A673 (cell line): ENCODE data around the gene PDE6D.
"Not testable (repeated sequence)": the region's sequence is repeated elsewhere in the genome, so short reads cannot be mapped to it uniquely, and the experiment has no call there.

Experiments used
- CTCF ChIP-seq: fragments of 300-800, 200-600 bp; sonication (generic); conservative IDR thresholded peaks from 2 replicates; pipeline ENCODE4 v1.5.1; 2017; ENCODE audit warnings: low read depth, mild to moderate bottlenecking, antibody characterized with exemption, low read length, moderate library complexity, mixed read lengths
- EZH2 ChIP-seq: fragments of 200-600 bp; sonication (generic); IDR thresholded peaks from 2 replicates; pipeline ENCODE4 v1.6.1; 2017; ENCODE audit warnings: borderline replicate concordance, low read depth, mild to moderate bottlenecking, mixed read lengths, antibody characterized with exemption, low read length; ENCODE audit not compliant: poor library complexity, severe bottlenecking

- not testable (repeated sequence) for TF ChIP-seq EZH2, CTCF
Measured at GRCh38 chr2:231749016-231749415, 32.1 kb downstream of the PDE6D start.
